SU-DHL-6 (cell line): ENCODE data around the gene NUDT3.
"Not testable (repeated sequence)": the region's sequence is repeated elsewhere in the genome, so short reads cannot be mapped to it uniquely, and the experiment has no call there.

Experiments used
- H2AFZ ChIP-seq: fragments of 200-600 bp; sonication (generic); 2 replicates; pipeline ENCODE4 v1.6.1; 2014; ENCODE audit warnings: low read depth, mild to moderate bottlenecking, moderate library complexity, mixed read lengths, antibody characterized with exemption, low read length; ENCODE audit not compliant: severe bottlenecking
- H3F3A ChIP-seq: fragments of 200-600 bp; shearing (Covaris generic); 2 replicates; pipeline ENCODE4 v1.6.0; 2016; ENCODE audit warnings: antibody characterized with exemption, mild to moderate bottlenecking; ENCODE audit not compliant: insufficient read depth
- H3K27ac ChIP-seq: fragments of 200-600 bp; sonication (generic); 2 replicates; pipeline ENCODE4 v1.5.1; 2016; ENCODE audit warnings: low read depth, mild to moderate bottlenecking, low read length, moderate library complexity, mixed read lengths
- H3K27me3 ChIP-seq: fragments of 200-600 bp; sonication (generic), shearing (Covaris generic); 2 replicates; pipeline ENCODE4 v1.6.0; 2014; ENCODE audit warnings: mild to moderate bottlenecking, low read length
- H3K36me3 ChIP-seq: fragments of 200-600 bp; sonication (generic); 2 replicates; pipeline ENCODE4 v1.6.1; 2014; ENCODE audit warnings: mild to moderate bottlenecking, low read length, mixed read lengths
- H3K4me2 ChIP-seq: fragments of 300-600, 200-600 bp; shearing (Covaris generic), sonication (generic); 2 replicates; pipeline ENCODE4 v1.6.0; 2014; ENCODE audit warnings: low read length, low read depth, mild to moderate bottlenecking; ENCODE audit not compliant: poor library complexity, severe bottlenecking
- H3K4me3 ChIP-seq: fragments of 200-600 bp; sonication (generic); 2 replicates; pipeline ENCODE4 v1.5.1; 2014; ENCODE audit warnings: antibody characterized with exemption, low read length, mild to moderate bottlenecking, mixed read lengths; ENCODE audit not compliant: insufficient read depth, poor library complexity, severe bottlenecking
- H3K79me2 ChIP-seq: fragments of 200-600 bp; sonication (generic); 2 replicates; pipeline ENCODE4 v1.6.1; 2014; ENCODE audit warnings: mild to moderate bottlenecking, low read length, moderate library complexity; ENCODE audit not compliant: insufficient read depth
- H3K9ac ChIP-seq: fragments of 200-600 bp; sonication (generic); 2 replicates; pipeline ENCODE4 v1.7.0; 2014; ENCODE audit warnings: mild to moderate bottlenecking, low read length
- H3K9me2 ChIP-seq: fragments of 200-600 bp; sonication (generic); replicated peaks from 2 replicates; pipeline ENCODE4 v1.6.1; 2014; ENCODE audit warnings: low read length; ENCODE audit not compliant: insufficient read depth
- H3K9me3 ChIP-seq: fragments of 200-600 bp; sonication (generic); 2 replicates; pipeline ENCODE4 v1.6.1; 2014; ENCODE audit warnings: low read length, mixed read lengths; ENCODE audit not compliant: insufficient read depth
- H4K20me1 ChIP-seq: fragments of 200-600 bp; sonication (generic); 2 replicates; pipeline ENCODE4 v1.6.1; 2014; ENCODE audit warnings: low read depth, mild to moderate bottlenecking, antibody characterized with exemption, low read length, moderate library complexity, mixed read lengths
- CTCF ChIP-seq: fragments of 200-600 bp; sonication (generic); IDR thresholded peaks from one replicate; pipeline ENCODE4 v1.5.1; 2017; ENCODE audit warnings: antibody characterized with exemption, mild to moderate bottlenecking, low read length, moderate library complexity; ENCODE audit not compliant: insufficient read depth, poor library complexity, severe bottlenecking
- EZH2phosphoT487 ChIP-seq: fragments of 200-600 bp; sonication (generic), shearing (Covaris generic); conservative IDR thresholded peaks from 2 replicates; pipeline ENCODE4 v1.6.1; 2018; ENCODE audit warnings: mild to moderate bottlenecking, antibody characterized with exemption, low read length, moderate library complexity, mixed read lengths

NUDT3 gene

GRCh38 chr6:34328969-34329368 lies 63.5 kb downstream of the NUDT3 start:
- Histone ChIP-seq H3K27me3 (no peaks in the 10 kb centered on the region), H4K20me1 (no peaks in the 10 kb centered on the region)

GRCh38 chr6:34327313-34328205 lies 64.9 kb downstream of the NUDT3 start:
- H3K4me3 ChIP-seq, H4K20me1 ChIP-seq, H3K4me2 ChIP-seq, H3K27me3 ChIP-seq, H3K9ac ChIP-seq, H3K36me3 ChIP-seq, H3K9me2 ChIP-seq, H3K9me3 ChIP-seq, H3K27ac ChIP-seq, H2AFZ ChIP-seq: not testable (repeated sequence)
- Histone ChIP-seq H3F3A (peaks cover 16% of the 10 kb centered on the region; the same call in 1 of the 2 replicates), H3K79me2 (peaks cover 32% of the 10 kb centered on the region)

More at GRCh38 chr6:34328969-34329368, 63.5 kb downstream of the NUDT3 start:
- Histone ChIP-seq H3K36me3 (peaks cover 8% of the 10 kb centered on the region; the same call in 1 of the 2 replicates), H3K4me3 (no peak overlapping the region), H3K9me2 (no peaks in the 10 kb centered on the region), H2AFZ (no peak overlapping the region), H3K9ac (no peak overlapping the region), H3K27ac (no peak overlapping the region), H3F3A (peaks cover 17% of the 10 kb centered on the region; the same call in 1 of the 2 replicates), H3K4me2 (no peak overlapping the region), H3K9me3 (no peaks in the 10 kb centered on the region), H3K79me2 (peaks cover 35% of the 10 kb centered on the region)
- TF ChIP-seq EZH2phosphoT487 (no peak), CTCF (no peak)

- H3K36me3 ChIP-seq, result peaks cover 8% of the 10 kb centered on the region; the same call in 1 of the 2 replicates
- H3K9me2 ChIP-seq, result no peaks in the 10 kb centered on the region
- H3K27ac ChIP-seq, result no peak overlapping the region
- no peak overlapping the region for H3K4me2 ChIP-seq
- no peaks in the 10 kb centered on the region for H3K9me3 ChIP-seq
- no peaks in the 10 kb centered on the region for H3K27me3 ChIP-seq
- no peak for TF ChIP-seq EZH2phosphoT487
- no peak for TF ChIP-seq CTCF
- no peak overlapping the region for H3K9ac ChIP-seq
- H3K4me3 ChIP-seq, result no peak overlapping the region
- H3F3A ChIP-seq, result peaks cover 14% of the 10 kb centered on the region; the same call in 1 of the 2 replicates
- H2AFZ ChIP-seq, result no peak overlapping the region
- peaks cover 27% of the 10 kb centered on the region for H3K79me2 ChIP-seq
- no peaks in the 10 kb centered on the region for H4K20me1 ChIP-seq
Observed at GRCh38 chr6:34325633-34326032, 66.8 kb downstream of the NUDT3 start.
